HCT116 (cell line): ENCODE data around the gene RAPGEF3. TPM values are rescaled to one million over a fixed set of nuclear protein-coding genes. Genes with fewer than 3 reads are reported as not detected.

ENCODE experiments used
- ATAC-seq: fragments of 200-7000 bp; cut with Tn5 transposase; 2 replicates; pipeline ENCODE4 v1.9.1; 2020; ENCODE audit warnings: mild to moderate bottlenecking, moderate library complexity
- BruUV-seq: library from RNA; stranded (reverse); fragments of 400-500 nt; replicated peaks from 2 replicates; lab custom pipeline; 2021; lab: Mats Ljungman, UMichigan
- CTCF ChIA-PET: fragments of 300-600 bp; sonication (Branson Sonifier 250); formaldehyde crosslinking; loops from one replicate; lab custom pipeline; 2021; ENCODE audit warnings: antibody characterized with exemption; lab: Charles Lee
- POLR2A ChIA-PET: fragments of 300-600, 350-600 bp; sonication (Branson Sonifier 250); formaldehyde crosslinking; loops from one replicate; lab custom pipeline; 2021; ENCODE audit warnings: antibody characterized with exemption; lab: Charles Lee
- RAD21 ChIA-PET, 2 experiments: fragments of 300-600 bp; sonication (Branson Sonifier 250); formaldehyde crosslinking; loops; one replicate each; lab custom pipeline; 2023; ENCODE audit warnings: low total read pairs in 2 of 2; ENCODE audit not compliant: uncharacterized antibody in 2 of 2, unreplicated experiment in 2 of 2, low non-redundant PET in 1 of 2; lab: Charles Lee
- DNase-seq: peaks from one replicate; pipeline ENCODE4 v3.0.0-alpha.2; 2010; ENCODE audit warnings: low read depth, low spot score
- H2AFZ ChIP-seq: fragments of 200-600 bp; shearing (Covaris generic), sonication (generic); 2 replicates; pipeline ENCODE4 v1.6.1; 2017; ENCODE audit warnings: low read depth, mixed run types, mixed read lengths, antibody characterized with exemption, low read length; ENCODE audit not compliant: poor library complexity, severe bottlenecking
- H3K27ac ChIP-seq: 2 replicates; pipeline ENCODE4 v1.5.1; 2012; ENCODE audit warnings: low read depth, low read length
- H3K27me3 ChIP-seq: fragments of 200-600 bp; sonication (generic); 2 replicates; pipeline ENCODE4 v1.6.1; 2016; ENCODE audit warnings: mixed run types, low read length, mixed read lengths; ENCODE audit not compliant: insufficient read depth
- H3K36me3 ChIP-seq, 2 experiments: fragments of 200-500 bp in 1 of 2; fragments of 200-600 bp in 1 of 2; sonication (Bioruptor generic) in 1 of 2; sonication (generic) in 1 of 2; 2 replicates each; pipeline versions ENCODE4 v1.5.1 to v1.6.1; 2014 to 2016; ENCODE audit warnings: low read length in 2 of 2, inconsistent platforms in 1 of 2, mixed read lengths in 1 of 2, mixed run types in 1 of 2; ENCODE audit not compliant: insufficient read depth in 2 of 2, control insufficient read depth in 1 of 2
- H3K4me1 ChIP-seq, 2 experiments: fragments of 200-600 bp in 1 of 2; sonication (generic) in 1 of 2; 2 replicates each; pipeline versions ENCODE4 v1.5.1 to v1.6.1; 2012 to 2017; ENCODE audit warnings: low read length in 2 of 2, inconsistent platforms in 1 of 2, mild to moderate bottlenecking in 1 of 2, mixed read lengths in 1 of 2, mixed run types in 1 of 2, moderate library complexity in 1 of 2; ENCODE audit not compliant: insufficient read depth in 2 of 2, control insufficient read depth in 1 of 2
- H3K4me2 ChIP-seq: fragments of 200-600 bp; sonication (generic); 2 replicates; pipeline ENCODE4 v1.6.1; 2017; ENCODE audit warnings: mixed run types, low read length, mixed read lengths
- H3K4me3 ChIP-seq, 2 experiments: fragments of 200-600 bp in 1 of 2; sonication (generic) in 1 of 2; replicated peaks in 1 of 2; 2 replicates each; pipeline ENCODE4 v1.5.1; 2011 to 2016; ENCODE audit warnings: low read length in 2 of 2, control low read depth in 1 of 2, low read depth in 1 of 2, mild to moderate bottlenecking in 1 of 2, mixed read lengths in 1 of 2, mixed run types in 1 of 2
- H3K79me2 ChIP-seq: fragments of 200-600 bp; sonication (generic); 2 replicates; pipeline ENCODE4 v1.6.1; 2017; ENCODE audit warnings: mild to moderate bottlenecking, mixed run types, low read length, moderate library complexity, mixed read lengths; ENCODE audit not compliant: insufficient read depth
- H3K9ac ChIP-seq: fragments of 200-600 bp; sonication (generic); 2 replicates; pipeline ENCODE4 v1.6.1; 2016; ENCODE audit warnings: low read length, mixed read lengths
- H3K9me2 ChIP-seq: fragments of 200-600 bp; sonication (generic), shearing (Covaris generic); 2 replicates; pipeline ENCODE4 v1.6.1; 2017; ENCODE audit warnings: mixed run types, mild to moderate bottlenecking, moderate library complexity; ENCODE audit not compliant: insufficient read depth
- H3K9me3 ChIP-seq, 2 experiments: fragments of 200-500 bp in 1 of 2; fragments of 200-600 bp in 1 of 2; sonication (Bioruptor generic) in 1 of 2; sonication (generic) in 1 of 2; 2 replicates each; pipeline ENCODE4 v1.6.1; 2014 to 2017; ENCODE audit warnings: low read length in 2 of 2, mixed read lengths in 2 of 2, inconsistent platforms in 1 of 2, low read depth in 1 of 2, mild to moderate bottlenecking in 1 of 2, mixed run types in 1 of 2, moderate library complexity in 1 of 2; ENCODE audit not compliant: control insufficient read depth in 1 of 2, insufficient read depth in 1 of 2
- H4K20me1 ChIP-seq: fragments of 200-600 bp; sonication (generic), shearing (Covaris generic); 2 replicates; pipeline ENCODE4 v1.6.1; 2017; ENCODE audit warnings: mixed run types, mild to moderate bottlenecking, moderate library complexity; ENCODE audit not compliant: insufficient read depth
- ATF3 ChIP-seq: IDR thresholded peaks from 2 replicates; pipeline ENCODE4 v1.6.1; 2012
- CEBPB ChIP-seq: IDR thresholded peaks from 2 replicates; pipeline ENCODE4 v1.6.1; 2012; ENCODE audit warnings: low read depth
- CTCF ChIP-seq, 3 experiments: fragments of 200-600 bp in 1 of 3; sonication (generic) in 1 of 3; IDR thresholded peaks in 2 of 3; conservative IDR thresholded peaks in 1 of 3; 2 replicates each; pipeline ENCODE4 v1.5.1; 2012 to 2017; ENCODE audit warnings: low read depth in 2 of 3, low read length in 2 of 3, antibody characterized with exemption in 1 of 3, borderline replicate concordance in 1 of 3, control low read depth in 1 of 3, mild to moderate bottlenecking in 1 of 3, mixed read lengths in 1 of 3, mixed run types in 1 of 3, moderate library complexity in 1 of 3; ENCODE audit not compliant: insufficient read depth in 1 of 3
- EGR1 ChIP-seq: IDR thresholded peaks from 2 replicates; pipeline ENCODE4 v1.6.1; 2012; ENCODE audit warnings: low read depth
- EZH2 ChIP-seq: fragments of 200-600 bp; sonication (generic); IDR thresholded peaks from 2 replicates; pipeline ENCODE4 v1.6.1; 2017; ENCODE audit warnings: antibody characterized with exemption, mixed run types
- FOSL1 ChIP-seq: IDR thresholded peaks from 2 replicates; pipeline ENCODE4 v1.6.1; 2012; ENCODE audit warnings: low read depth
- JUND ChIP-seq: IDR thresholded peaks from 2 replicates; pipeline ENCODE4 v1.6.1; 2012
- MAX ChIP-seq: IDR thresholded peaks from 2 replicates; pipeline ENCODE4 v1.6.1; 2012
- POLR2A ChIP-seq: IDR thresholded peaks from 2 replicates; pipeline ENCODE4 v1.7.0; 2011; ENCODE audit warnings: borderline replicate concordance; ENCODE audit not compliant: insufficient read depth, insufficient read length; ENCODE audit errors: extremely low read depth
- POLR2AphosphoS5 ChIP-seq: IDR thresholded peaks from 2 replicates; pipeline ENCODE4 v1.6.1; 2011; ENCODE audit warnings: mild to moderate bottlenecking, low read depth, low read length, moderate library complexity
- RAD21 ChIP-seq: IDR thresholded peaks from 2 replicates; pipeline ENCODE4 v1.6.1; 2012; ENCODE audit warnings: low read depth, mild to moderate bottlenecking
- SIN3A ChIP-seq: IDR thresholded peaks from 2 replicates; pipeline ENCODE4 v1.6.1; 2012; ENCODE audit warnings: low read depth
- SRF ChIP-seq: IDR thresholded peaks from 2 replicates; pipeline ENCODE4 v1.6.1; 2012; ENCODE audit warnings: low read depth
- YY1 ChIP-seq: IDR thresholded peaks from 2 replicates; pipeline ENCODE4 v1.6.1; 2011; ENCODE audit warnings: low read length, low read depth, moderate library complexity, mild to moderate bottlenecking; ENCODE audit not compliant: insufficient replicate concordance; ENCODE audit errors: extremely low read depth
- ZBTB33 ChIP-seq: IDR thresholded peaks from 2 replicates; pipeline ENCODE4 v1.6.1; 2011; ENCODE audit warnings: mild to moderate bottlenecking, low read length, moderate library complexity; ENCODE audit not compliant: insufficient replicate concordance; ENCODE audit errors: extremely low read depth
- ZNF274 ChIP-seq: fragments of 200-500 bp; sonication (Bioruptor generic); IDR thresholded peaks from 2 replicates; pipeline ENCODE4 v1.6.1; 2014; ENCODE audit warnings: mild to moderate bottlenecking, low read depth, low read length, inconsistent platforms
- intact Hi-C: fragments of 100-400 bp; cut with micrococcal nuclease; formaldehyde crosslinking; loops from 2 replicates; pipeline ENCODE4 v1.10.0; 2022
- total RNA-seq: library from RNA; stranded (reverse); gene quantifications from one replicate; pipeline ENCODE4 v1.2.1, GENCODE V29; 2021; ENCODE audit not compliant: unreplicated experiment

Gene RAPGEF3
- total RNA-seq, 1 experiment from 2014 or later, result 1.8 TPM

- peaks cover 13% of the 10 kb centered on the region; the same call in 1 of the 2 replicates for H3K79me2 ChIP-seq
- CTCF ChIA-PET, result interaction anchor here (1.2 to 7.7 kb wide), 2 partner anchors 35 to 37 kb away, joined by 3 to 85 read pairs; no protein-coding TSS in a partner anchor
- no peak for DNase-seq
These were observed 42.7 kb upstream of the RAPGEF3 start for GRCh38 chr12:47801170-47801903.

More at GRCh38 chr12:47801170-47801903, 42.7 kb upstream of the RAPGEF3 start:
- H3K27me3 ChIP-seq, result no peaks in the 10 kb centered on the region
- H3K9me3 ChIP-seq, result no peaks in the 10 kb centered on the region
- RAD21 ChIA-PET, result interaction anchor here in 1 of 2 experiments (0.6 kb wide), 1 partner anchor 19 kb away, joined by 6 read pairs; no protein-coding TSS in a partner anchor
- POLR2A ChIA-PET, result interaction anchor here (1.2 kb wide), 1 partner anchor 28 kb away, joined by 3 read pairs; no protein-coding TSS in a partner anchor
- no peak overlapping the region for H3K9ac ChIP-seq
- no peaks in the 10 kb centered on the region for H3K4me1 ChIP-seq
- no peaks in the 10 kb centered on the region for H3K9me2 ChIP-seq
- no peak overlapping the region for H2AFZ ChIP-seq
- H3K27ac ChIP-seq, result no peak overlapping the region
- BruUV-seq, result no TSS peak
- H3K36me3 ChIP-seq, result no peaks in the 10 kb centered on the region; a peak in 1 of 4 replicates
- no peak overlapping the region for H3K4me2 ChIP-seq
- H3K4me3 ChIP-seq, result no peak overlapping the region
- no peaks in the 10 kb centered on the region for H4K20me1 ChIP-seq
- no peak for TF ChIP-seq SIN3A
- no peak for TF ChIP-seq CEBPB
- TF ChIP-seq RAD21, result no peak
- TF ChIP-seq JUND, result no peak
- no peak for TF ChIP-seq POLR2A
- no peak for TF ChIP-seq YY1
- TF ChIP-seq EGR1, result no peak
- no peak for TF ChIP-seq MAX
- TF ChIP-seq ZNF274, result no peak
- TF ChIP-seq ATF3, result no peak
- no peak for TF ChIP-seq SRF
- no peak for TF ChIP-seq CTCF (IDR thresholded peaks at IDR 0.05 in 2 of 3, conservative IDR thresholded peaks at IDR 0.05 in 1 of 3; ENCODE audit: borderline replicate concordance in 1 of 3, insufficient read depth in 1 of 3, low read depth in 2 of 3, low read length in 2 of 3)
- TF ChIP-seq POLR2AphosphoS5, result no peak
- TF ChIP-seq FOSL1, result no peak
- TF ChIP-seq EZH2, result no peak
- TF ChIP-seq ZBTB33, result no peak
- no peak for ATAC-seq
- intact Hi-C loops, result no loop called here
